ENCODE results near the gene ZNF519. TPM values are rescaled to one million over a fixed set of nuclear protein-coding genes. Genes with fewer than 3 reads are reported as not detected.
"Not testable (repeated sequence)": the region's sequence is repeated elsewhere in the genome, so short reads cannot be mapped to it uniquely, and the experiment has no call there.

ZNF519 gene
- 5.4 TPM for total RNA-seq

DNA sequence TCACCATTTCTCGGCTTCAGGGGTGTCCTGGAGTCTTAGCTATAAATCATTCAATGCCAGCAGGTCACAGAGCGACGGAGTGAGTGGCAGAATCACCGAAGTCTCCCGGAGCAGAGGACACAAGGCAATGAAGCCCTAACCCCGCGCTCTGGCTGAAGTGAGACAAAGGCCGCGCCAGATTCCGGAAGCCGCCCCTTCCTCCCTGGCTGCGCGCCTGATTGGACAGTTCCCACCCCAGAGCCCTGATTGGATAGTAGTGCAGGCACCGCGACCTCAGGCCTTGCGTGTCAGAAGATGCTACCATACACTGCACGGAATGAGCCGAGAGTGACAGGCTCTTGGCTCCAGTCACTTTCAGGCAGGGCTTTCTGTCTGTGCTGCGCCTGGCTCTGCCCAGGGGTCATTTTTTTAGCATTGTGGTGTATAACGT is at the start of gene ZNF519:
Gene ZNF519 (minus strand): TSS at position 165 of the 430 bp plus-strand sequence. CDS start 158 bp downstream, at position 7.
- DNase-seq (ENCODE audit: low read depth in 2 of 3, low spot score in 2 of 3) = peak; percentile 62 to 97 (median 91)

DNA sequence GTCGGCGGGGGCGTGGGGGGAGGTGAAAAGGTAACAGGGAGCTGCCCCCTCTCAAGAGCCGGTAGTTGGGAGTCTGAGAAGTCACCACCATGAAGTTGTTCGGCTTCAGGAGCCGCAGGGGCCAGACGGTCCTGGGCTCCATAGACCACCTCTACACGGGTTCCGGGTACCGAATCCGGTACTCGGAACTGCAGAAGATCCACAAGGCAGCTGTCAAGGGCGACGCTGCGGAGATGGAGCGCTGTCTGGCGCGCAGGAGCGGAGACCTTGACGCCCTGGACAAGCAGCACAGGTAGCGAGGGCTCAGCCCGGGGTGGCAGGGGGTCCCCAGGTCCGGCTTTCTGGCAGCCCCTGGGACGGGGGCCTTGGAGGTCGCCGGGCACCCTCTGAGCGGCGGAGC is 47.1 kb upstream of the ZNF519 start:
- DNase-seq (ENCODE audit: low read depth in 2 of 3, low spot score in 2 of 3) = no peak

DNA sequence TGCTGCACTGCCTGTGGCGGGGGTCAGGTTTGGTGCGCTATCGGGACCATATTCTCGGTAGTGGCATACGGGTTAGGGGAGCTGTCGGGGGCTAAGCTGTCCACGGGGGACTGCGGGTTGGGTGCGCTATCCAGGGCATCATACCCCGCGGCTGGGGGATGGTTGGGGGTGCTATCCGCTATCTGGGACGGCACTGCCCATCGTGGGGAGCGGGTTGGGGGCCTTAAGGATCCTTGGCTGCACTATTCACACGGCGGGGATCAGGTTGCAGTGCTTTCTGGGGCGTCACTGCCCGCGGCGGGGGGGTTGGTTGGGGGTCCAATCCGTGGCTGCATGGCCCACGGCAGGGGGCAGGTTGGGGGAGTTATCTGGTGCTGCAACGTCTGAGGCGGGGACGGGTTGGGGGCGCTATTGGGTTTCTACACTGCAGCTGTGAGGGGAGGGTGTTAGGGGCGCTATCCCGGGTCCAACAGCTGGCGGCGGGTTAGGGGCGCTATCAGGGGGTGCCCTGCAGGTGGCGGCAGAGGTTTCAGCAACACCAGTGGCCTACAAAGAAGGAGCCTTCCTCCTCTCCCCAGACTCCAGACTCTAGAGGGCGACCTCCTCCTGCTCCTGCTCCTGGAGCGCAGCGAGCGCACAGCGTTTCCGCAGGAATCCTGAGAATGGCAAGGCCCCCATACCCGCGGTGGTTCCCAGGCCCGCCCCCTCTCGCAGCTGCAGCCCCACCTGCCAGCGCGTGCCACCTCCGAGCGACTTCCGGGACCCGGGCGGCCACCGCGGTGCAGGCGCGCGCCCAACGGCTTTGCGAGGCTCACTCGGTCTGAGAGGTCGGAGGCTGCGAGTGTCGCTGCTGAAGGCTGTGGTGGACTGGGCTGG is 46.3 kb upstream of the ZNF519 start:
- peak; percentile 47 to 91 (median 89) for DNase-seq (ENCODE audit: low read depth in 2 of 3, low spot score in 2 of 3)

DNA sequence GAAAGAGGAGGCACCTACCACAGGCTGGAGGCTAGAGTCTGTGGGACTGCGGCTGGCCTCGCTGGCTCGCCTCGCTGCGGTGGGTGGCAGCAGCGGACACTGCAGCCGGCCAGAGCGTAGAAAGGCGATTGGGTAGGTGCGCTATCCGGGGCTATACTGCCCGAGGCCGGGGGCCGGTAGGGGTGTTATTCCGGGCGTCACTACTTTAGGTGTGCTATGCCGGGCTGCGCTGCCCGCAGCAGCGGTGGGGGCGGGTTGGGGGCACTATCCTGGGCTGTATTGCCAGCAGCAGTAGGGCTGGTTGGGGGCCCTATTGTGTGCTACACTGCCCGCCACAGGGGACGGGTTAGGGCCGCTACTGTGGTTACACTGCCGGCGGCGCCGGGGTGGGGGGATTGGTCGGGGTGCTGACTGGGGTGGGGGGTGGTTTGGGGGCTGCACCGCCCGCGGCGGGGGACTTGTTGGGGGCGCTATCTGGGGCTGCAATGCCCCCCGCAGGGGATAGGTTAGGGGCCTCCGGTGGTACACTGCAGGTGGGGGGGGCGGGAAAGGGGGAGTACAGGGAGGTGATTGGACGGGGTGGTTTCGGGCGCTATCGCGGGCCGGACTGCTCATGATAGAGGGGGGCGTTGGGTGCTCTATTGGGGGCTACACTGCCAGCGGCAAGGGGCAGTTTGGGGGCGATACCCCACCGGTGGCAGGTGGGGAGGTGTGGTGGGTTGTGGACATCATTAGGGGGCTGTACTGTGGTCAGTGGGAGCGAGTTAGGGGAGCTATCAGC is 45.5 kb upstream of the ZNF519 start:
- not testable (repeated sequence) for DNase-seq (ENCODE audit: low read depth in 2 of 3, low spot score in 2 of 3)

- not testable (repeated sequence) for DNase-seq (ENCODE audit: low read depth in 2 of 3, low spot score in 2 of 3)
Observed at GRCh38 chr18:14175404-14175803, 43.2 kb upstream of the ZNF519 start.

GRCh38 chr18:14174706-14175085 is 42.5 kb upstream of the ZNF519 start:
- DNase-seq (ENCODE audit: low read depth in 2 of 3, low spot score in 2 of 3) = no peak

GRCh38 chr18:14174002-14174705 is 41.9 kb upstream of the ZNF519 start:
- DNase-seq (ENCODE audit: low read depth in 2 of 3, low spot score in 2 of 3) = not testable (repeated sequence)

GRCh38 chr18:14173116-14173951 is 41.1 kb upstream of the ZNF519 start:
- DNase-seq (ENCODE audit: low read depth in 2 of 3, low spot score in 2 of 3) = not testable (repeated sequence)

- not testable (repeated sequence) for DNase-seq (ENCODE audit: low read depth in 2 of 3, low spot score in 2 of 3)
Observed at GRCh38 chr18:14172142-14173115, 40.2 kb upstream of the ZNF519 start.

DNA sequence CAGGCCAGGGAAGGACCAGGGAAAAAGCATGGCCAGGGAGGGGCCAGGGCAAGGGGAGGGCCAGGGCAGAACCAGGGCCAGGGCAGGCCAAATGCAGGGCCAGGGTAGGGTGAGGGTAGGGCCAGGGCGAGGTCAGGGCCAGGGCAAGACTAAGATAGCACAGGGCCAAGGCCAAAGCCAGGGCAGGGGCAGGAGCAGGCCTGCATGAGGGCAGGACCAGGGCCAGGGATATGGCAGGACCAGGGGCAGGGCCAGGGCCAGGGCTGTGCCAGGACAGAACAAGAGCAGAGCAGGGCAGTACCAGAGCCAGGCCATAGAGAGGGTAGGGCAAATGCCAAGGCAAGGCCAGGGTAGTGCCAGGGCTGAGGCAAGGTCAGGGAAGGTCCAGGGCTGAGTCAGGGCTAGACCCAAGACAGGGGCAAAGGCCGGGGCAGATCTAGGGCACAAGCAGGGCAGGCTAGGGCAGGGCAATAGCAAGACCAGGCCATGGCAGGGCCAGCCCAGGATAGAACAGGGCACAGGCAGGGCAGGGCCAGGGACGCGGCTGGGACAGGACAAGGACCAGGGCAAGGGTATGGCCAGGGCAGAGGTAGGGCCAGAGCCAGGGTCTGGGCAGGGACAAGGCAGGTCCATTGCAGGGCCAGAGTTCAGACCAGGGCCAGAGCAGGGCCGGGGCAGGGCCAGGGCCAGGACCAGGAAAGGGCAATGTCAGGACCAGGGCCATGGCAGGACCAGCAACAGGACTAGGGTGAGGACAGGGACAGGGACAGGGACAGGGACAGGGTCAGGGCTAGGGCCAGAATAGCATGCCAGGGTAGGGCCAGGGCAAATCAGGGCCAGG is 39.3 kb upstream of the ZNF519 start:
- not testable (repeated sequence) for DNase-seq (ENCODE audit: low read depth in 2 of 3, low spot score in 2 of 3)

GRCh38 chr18:14170367-14171036 is 38.3 kb upstream of the ZNF519 start:
- DNase-seq (ENCODE audit: low read depth in 2 of 3, low spot score in 2 of 3) = not testable (repeated sequence)

- not testable (repeated sequence) for DNase-seq (ENCODE audit: low read depth in 2 of 3, low spot score in 2 of 3)
Observed at GRCh38 chr18:14162915-14163314, 30.7 kb upstream of the ZNF519 start.

GRCh38 chr18:14151564-14152113 is 19.4 kb upstream of the ZNF519 start:
- not testable (repeated sequence) for DNase-seq (ENCODE audit: low read depth in 2 of 3, low spot score in 2 of 3)

GRCh38 chr18:14150766-14151165 is 18.5 kb upstream of the ZNF519 start:
- DNase-seq (ENCODE audit: low read depth in 2 of 3, low spot score in 2 of 3) = not testable (repeated sequence)

DNA sequence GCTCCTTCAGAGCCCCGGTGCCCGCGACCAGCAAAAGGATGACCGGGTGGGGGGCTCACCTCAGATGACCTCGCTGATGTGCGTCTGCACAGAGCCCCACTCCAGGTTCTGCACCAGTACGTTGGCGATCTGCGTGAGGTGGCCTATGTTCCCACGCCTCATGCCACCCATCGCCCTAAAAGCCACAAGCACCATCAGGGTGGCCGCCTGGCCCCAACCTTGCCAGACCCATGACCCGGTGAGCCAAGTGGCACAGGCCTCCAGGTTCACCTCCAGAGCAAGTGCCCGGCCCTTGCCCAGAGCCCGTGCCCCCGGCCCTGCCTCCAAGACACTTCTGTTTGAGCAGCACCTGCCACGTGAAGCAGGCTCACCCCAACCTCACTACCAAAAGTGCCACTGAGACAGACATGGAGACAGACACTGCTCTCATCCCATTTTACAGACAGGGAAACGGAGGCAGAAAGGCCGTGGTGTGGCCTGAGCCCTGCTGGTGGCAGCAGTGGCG is 17.7 kb upstream of the ZNF519 start:
- DNase-seq (ENCODE audit: low read depth in 2 of 3, low spot score in 2 of 3) = not testable (repeated sequence)

DNA sequence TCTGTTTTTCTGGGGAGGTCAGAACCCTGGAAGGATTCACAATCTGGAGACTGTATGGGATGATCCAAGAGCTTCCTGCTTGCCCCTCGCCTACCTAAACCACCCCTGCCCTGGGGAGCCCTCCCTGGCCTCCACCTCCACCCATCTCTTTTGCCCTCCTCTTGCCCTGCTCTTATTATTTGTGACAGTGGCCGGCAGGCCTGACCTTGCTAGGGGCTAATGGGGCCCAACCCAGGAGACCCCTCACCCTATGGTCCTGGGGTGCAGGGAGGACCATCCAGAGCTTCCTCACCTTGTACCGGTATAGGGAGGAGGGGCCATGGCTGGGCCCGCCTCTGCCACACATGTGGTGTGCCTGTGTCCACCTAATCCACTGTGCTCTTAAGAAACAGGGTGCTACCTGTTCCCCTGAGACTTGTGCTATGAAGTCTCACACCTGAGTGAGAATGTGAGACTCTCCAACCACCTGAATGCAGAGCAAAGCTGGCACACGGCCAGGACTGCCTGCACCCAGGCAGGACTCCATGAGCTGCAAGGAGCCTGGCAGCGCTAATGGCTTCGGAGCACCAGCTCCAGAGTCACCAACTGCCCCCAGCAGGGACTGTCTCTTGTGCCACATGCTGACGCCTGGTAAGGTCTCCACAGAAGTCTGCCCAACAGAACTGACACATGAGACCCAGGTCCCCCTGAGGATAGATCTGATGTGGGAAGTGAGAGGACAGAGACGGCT is 17.1 kb upstream of the ZNF519 start:
- not testable (repeated sequence) for DNase-seq (ENCODE audit: low read depth in 2 of 3, low spot score in 2 of 3)
